Stimulated activated CD4-positive, alpha-beta T cell treated with anti-CD3 and anti-CD28 coated beads, Interleukin-4, amount 100 ng/mL, for 24 hours (primary cell): ENCODE results near the gene SHB.

Experiments
- DNase-seq: peaks from one replicate; pipeline ENCODE4 v3.0.0-alpha.2; 2020

The SHB gene

DNA sequence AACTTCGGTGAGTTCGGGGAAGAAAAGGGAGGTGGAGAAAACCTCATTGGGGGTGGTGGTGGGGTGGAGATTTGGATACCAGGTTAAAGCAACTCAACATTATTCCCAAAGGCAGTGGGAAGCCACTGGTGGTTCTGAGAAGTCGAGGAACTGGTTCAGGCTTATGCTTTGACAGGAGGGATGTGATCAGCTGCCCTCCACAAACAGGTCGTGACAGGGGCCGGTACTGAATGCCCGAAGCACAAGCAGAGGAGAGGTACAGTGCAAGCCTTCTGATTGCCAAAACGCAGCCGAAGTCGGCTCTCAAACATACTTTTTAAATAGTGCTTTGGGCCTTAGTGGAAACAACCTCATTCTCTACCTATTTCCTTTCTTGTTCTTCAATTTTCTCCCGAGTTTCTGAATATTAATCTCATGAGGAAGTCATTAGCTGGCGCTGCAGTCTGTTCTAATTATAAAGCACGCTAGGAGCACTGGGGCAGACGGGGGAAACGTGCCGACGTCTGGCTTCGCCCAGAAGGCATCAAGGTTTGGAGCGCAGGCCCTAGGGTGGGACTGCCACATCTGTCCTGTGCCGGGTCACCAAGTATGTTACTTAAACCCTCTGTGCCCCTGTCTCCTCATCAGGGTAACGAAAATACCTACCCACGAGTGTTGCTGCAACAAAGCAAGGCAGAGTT, 27.3 kb downstream of the SHB start:
- DNase-seq = no peak

GRCh38 chr9:38039907-38040682, 28.9 kb downstream of the SHB start:
- no peak for DNase-seq

DNA sequence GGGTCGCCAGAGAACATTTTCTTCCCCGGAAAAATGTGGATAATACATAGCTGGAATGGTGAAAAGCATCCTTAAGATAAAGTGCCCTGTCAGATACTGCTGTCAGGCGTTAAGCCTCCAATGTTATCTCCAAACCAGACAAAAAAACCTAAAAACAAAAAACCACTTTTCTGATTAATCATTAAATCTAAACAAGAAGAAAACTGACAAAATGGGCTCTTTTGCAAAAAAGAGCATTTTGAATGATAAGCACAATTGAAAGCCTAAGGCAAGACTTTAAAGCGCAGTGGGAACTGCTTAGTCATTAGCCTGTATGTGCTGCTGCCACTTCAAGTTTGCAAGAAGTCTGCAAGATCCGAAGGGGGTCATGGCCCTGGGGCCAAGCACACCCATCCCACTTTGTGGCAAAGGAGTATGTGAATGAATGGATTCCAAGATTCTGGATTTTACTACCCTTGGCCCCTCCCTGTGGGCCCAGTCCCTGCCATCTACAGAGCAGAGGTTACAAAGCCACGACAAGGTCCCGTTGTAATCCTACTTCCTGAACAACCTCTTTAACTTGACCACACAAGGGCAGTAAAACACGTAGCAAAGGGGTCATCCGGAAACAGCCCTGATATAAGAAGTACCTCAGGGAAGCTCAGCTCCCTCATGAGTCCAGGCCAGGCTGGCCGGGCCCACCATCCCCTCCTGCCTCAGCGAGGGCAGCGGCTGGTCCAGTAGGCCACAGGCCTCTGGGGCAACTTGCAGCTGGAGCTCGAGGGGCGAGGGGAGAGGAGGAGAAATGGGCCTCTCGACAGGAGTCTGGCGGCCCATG, 29.7 kb downstream of the SHB start:
- no peak for DNase-seq

- no peak for DNase-seq
Measured at GRCh38 chr9:38038307-38039089, 30.5 kb downstream of the SHB start.

DNA sequence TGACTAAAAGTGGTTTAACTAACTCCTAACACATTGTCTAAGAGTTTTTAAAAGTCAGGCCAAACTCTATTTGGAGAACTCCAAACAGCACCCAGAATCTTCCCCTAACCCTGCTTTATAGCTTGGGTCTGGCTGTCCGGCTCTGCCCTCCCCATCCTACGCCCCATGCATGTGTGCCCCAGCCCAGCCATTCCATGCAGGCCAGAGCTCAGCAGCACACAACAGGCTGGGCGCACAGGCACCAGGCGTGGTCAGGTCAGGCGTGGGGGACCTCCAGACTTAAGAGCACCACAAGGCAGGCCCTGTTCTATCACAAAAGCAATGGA, 31.1 kb downstream of the SHB start:
- DNase-seq = no peak

DNA sequence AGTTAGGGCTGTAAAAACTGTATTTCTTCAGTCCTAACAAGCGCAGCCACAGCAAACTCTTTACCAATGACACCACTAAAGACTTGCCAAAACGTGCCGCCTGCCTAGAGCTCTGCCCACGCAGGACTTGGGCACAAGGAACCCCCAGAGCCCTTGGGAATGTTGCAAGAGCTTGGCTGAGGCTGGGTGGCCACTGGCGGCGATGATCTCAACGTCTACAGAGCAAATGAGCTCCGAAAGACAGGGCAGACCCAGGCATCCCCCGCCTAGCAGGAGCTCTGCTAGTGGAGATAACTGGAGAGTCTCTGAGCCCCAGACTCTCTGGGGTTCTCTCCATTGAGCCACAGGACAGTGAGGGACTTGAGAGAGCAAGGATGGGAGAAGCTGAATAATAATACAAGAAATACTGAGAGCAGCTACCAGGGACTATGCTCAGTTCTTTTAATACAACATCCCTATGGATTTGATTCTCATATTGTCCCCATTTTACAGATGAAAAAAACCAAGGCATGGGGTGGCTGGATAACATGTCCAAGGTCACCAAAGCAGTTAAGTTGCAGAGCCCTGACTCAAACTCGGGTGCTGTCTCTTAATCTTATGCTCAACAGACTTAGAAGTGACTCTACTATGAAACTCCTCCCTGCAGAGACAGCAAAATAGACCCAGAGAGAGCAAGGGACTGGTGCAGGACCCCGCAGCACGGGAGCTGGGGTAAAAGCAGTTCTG, 32.5 kb downstream of the SHB start:
- DNase-seq = no peak

- DNase-seq = no peak
Measured at GRCh38 chr9:38035873-38036272, 33.2 kb downstream of the SHB start.

DNA sequence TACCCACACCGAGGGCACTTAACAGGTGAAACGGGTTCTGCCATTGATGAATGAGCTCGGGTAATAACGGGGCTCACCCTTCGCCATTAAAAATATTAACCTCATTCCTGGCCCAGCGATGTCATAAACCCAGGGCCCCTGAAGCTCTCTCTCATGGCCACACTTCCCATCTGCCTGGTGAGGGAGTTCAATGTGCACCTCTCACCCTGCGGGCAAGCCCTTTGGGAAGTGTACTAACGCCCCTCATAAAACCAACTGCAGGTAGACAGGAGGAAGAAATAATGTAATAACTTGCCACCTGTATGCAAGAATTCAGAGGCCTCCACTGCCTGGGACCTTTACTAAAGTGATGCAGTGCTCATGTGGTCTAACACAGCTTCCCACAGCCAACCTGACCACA, 35.1 kb downstream of the SHB start:
- no peak for DNase-seq

DNA sequence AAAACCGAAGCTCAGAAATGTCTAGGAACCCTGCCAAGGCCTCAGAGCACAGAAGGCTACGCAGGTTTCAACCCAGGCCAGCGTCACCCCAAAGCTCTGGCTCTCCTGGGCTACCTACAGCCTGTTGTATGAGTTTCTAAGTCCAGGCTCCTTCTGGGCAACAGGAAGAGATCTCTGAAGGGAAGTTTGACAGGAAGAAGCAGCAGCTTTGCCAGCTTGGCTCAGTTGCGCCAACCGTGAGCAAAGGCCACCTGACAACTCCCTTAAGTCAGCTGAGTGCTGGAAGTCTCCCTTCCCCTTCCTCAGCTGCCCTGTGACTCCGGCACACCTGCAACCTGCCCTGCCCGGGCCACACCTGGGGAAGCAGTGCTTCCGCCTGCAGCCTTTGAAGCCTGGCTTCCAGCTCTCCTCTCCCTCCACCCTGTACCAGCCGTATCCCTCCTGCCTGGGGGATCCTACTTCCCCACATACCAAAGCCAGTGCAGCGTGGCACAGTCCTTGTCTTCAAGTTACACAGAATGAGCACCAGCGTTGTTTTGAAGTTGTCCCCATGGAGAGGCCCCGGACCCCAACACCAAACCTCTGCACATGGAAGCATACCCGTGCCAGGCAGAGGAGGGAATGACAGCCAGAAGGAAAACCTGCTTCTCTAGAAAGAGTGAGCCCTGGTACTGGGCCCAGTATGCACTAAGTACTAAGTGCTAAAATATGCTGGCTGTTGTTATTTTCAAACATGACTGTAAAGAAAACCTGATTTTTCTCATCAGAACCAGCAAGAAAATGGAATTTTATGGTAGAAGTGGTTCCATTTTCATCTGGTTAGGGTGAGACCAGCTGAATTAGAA, 36.5 kb downstream of the SHB start:
- DNase-seq = no peak

GRCh38 chr9:38031594-38031993, 37.4 kb downstream of the SHB start:
- DNase-seq = no peak

DNA sequence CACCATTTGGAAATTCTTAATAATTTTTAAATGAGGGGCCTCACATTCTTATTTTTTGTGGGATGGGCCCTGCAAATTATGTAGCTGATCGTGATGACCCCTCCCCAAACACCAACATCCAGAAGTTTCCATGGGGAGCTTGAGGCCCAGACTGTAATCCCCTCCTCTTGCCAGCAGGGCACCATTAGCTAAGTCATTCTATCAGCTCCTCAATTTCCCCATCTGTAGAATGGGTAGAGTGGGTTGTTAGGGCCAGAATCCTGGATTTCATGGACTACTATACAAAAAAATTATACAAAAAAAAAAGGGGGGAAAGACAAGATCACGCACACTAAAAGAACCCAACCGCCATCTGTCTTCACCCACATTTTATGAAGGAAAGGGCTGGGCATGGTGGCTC, 38.4 kb downstream of the SHB start:
- DNase-seq = no peak

- DNase-seq = no peak
Measured at GRCh38 chr9:38029915-38030638, 39.0 kb downstream of the SHB start.

GRCh38 chr9:38027714-38028113, 41.3 kb downstream of the SHB start:
- no peak for DNase-seq

DNA sequence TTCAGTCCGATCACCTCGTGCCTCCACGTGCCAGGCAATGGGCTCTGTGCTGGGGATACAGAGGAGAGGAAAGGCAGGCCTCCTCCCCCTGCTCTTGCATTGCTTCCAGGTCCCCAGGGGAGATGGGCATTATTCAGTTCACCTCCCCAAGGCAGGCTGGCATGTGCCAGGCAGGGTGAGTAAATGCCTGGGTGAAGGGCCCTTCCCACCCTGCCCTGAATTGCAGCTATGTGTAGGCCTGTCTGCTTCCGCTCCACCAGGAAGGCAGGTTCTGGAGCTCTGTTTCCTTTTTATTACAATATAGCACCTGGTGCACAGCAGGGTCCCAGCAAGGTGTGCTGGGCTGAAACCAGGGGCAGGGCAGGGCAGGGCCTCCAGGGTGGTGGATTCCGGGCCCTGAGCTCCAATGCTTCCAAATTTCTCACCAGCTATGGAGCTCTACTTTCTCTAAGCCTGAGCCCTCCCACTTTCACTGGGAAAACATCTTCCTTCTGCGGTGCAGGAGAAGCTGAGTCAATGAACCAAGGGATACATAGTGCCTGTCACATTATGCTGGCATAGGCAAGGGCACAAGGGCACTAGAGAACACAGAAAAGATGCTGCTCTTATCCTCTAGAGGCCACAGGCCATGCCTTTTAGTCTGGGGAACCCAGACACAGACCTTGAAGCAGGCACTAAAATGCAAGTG, 42.0 kb downstream of the SHB start:
- no peak for DNase-seq

DNA sequence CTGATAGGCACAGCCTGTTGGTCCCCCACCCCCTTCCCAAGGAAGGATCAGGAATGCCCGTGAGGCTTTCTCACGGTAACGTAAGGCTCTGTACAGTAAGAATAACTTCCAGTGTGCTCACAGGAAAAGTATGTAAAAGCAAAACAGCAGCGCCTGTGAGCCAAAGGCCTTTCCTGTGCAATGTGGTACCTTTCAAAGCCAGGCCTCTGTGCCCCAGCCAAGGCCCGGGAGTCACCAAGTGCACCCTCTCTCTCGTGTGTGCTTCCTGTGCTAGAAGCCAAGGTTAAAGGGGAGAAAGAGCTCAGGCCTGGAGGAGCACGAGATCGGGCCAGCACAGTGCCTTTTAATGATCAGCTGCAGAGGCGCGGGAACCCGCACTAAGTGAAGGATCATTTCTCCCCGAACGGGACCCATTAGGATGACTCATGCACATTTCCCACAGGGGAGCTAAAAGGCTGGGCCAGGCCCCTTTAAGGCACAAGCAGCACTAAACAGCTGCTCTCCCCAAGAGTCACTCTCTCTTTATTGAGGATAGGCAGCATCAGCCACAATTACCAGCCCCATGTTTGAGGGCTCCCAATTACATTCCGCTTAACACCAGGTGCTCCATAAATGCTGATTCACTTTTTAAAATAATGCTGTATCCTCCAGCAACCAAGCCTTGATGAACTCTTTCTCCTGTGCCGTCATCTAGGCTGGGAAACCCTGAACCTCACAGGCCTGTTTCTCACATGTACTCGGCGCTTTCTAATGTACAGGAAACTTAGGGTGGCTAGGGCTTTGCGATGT, 42.8 kb downstream of the SHB start:
- no peak for DNase-seq

- no peak for DNase-seq
Measured at GRCh38 chr9:38025166-38025565, 43.9 kb downstream of the SHB start.

DNA sequence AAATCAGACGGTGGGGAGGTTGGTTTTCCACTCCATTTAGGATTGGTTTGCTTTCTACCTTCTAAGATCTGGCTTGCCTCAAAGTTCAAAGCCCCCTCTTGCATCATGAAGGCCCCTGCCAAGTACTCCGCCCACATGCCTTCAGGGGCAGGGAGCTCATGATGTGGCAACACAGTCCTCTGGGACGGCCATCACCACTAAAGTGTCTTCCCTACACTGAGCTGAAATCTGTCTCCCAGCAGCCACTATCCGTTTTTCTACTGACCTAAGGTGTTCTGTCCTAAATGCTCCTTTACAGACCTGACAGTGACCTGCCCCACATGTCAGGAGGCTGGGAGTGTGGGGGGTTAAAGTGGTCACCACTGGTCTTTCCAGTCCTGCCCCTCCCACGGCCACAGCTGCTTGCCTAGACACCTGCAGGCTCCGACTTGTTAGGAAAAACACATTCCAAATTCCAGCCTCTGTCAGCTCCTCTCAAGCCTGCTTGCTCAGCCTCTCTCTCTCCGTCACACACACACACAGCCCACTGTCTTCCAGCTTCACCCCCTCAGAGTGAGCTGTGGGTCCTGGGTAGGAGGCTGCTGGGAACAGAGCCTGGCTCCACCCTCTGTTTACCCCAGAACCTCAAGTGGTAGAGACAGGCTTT, 44.9 kb downstream of the SHB start:
- no peak for DNase-seq

- no peak for DNase-seq
Measured at GRCh38 chr9:38023661-38024035, 45.4 kb downstream of the SHB start.

- no peak for DNase-seq
Measured at GRCh38 chr9:38022995-38023394, 46.0 kb downstream of the SHB start.
